ENCODE data around the gene UBE2E2. TPM values are rescaled to one million over a fixed set of nuclear protein-coding genes. Genes with fewer than 3 reads are reported as not detected.

Gene UBE2E2
- total RNA-seq, 3 donors from 2014 or later, result 31.5 to 96.2 (median 59.7) TPM

GRCh38 chr3:23553353-23553752 is 350.2 kb downstream of the UBE2E2 start:
- H3K27ac ChIP-seq, result no peak overlapping the region
- H3K4me3 ChIP-seq, result no peak overlapping the region
- H3K36me3 ChIP-seq, result no peaks in the 10 kb centered on the region
- no peak for DNase-seq (ENCODE audit: low spot score in 2 of 2)
- H3K27me3 ChIP-seq, result no peaks in the 10 kb centered on the region
- TF ChIP-seq POLR2A (IDR thresholded peaks at IDR 0.05), result no peak
- intact Hi-C loops (cut with DNase I; ENCODE audit: low total_unique reads), result no loop called here
- no peaks in the 10 kb centered on the region for H3K9me3 ChIP-seq
- H3K4me1 ChIP-seq, result no peaks in the 10 kb centered on the region

GRCh38 chr3:23565041-23565775 is 362.1 kb downstream of the UBE2E2 start:
- intact Hi-C loops (cut with DNase I; ENCODE audit: low total_unique reads), result no loop called here
- TF ChIP-seq CTCF (IDR thresholded peaks at IDR 0.05) (no peak), POLR2AphosphoS5 (IDR thresholded peaks at IDR 0.05) (no peak)
- H3K36me3 ChIP-seq, result no peaks in the 10 kb centered on the region
- no peak overlapping the region for H3K27ac ChIP-seq
- H3K4me3 ChIP-seq, result no peak overlapping the region
- H3K9me3 ChIP-seq, result no peaks in the 10 kb centered on the region
- no peaks in the 10 kb centered on the region for H3K4me1 ChIP-seq
- no peaks in the 10 kb centered on the region for H3K27me3 ChIP-seq
- DNase-seq (ENCODE audit: low spot score in 2 of 2), result no peak

- no peak for DNase-seq (ENCODE audit: low spot score in 2 of 2)
- intact Hi-C loops (cut with DNase I; ENCODE audit: low total_unique reads), result no loop called here
- Histone ChIP-seq H3K9me3 (no peaks in the 10 kb centered on the region), H3K27ac (no peak overlapping the region), H3K4me3 (no peak overlapping the region), H3K4me1 (no peaks in the 10 kb centered on the region), H3K27me3 (no peaks in the 10 kb centered on the region), H3K36me3 (no peaks in the 10 kb centered on the region)
- TF ChIP-seq POLR2AphosphoS5 (IDR thresholded peaks at IDR 0.05) (no peak), CTCF (IDR thresholded peaks at IDR 0.05) (no peak), POLR2A (IDR thresholded peaks at IDR 0.05) (no peak)
These were observed 363.4 kb downstream of the UBE2E2 start for GRCh38 chr3:23566499-23566898.

- intact Hi-C loops (cut with DNase I; ENCODE audit: low total_unique reads), result no loop called here
- no peaks in the 10 kb centered on the region for H3K4me1 ChIP-seq
- TF ChIP-seq POLR2AphosphoS5 (IDR thresholded peaks at IDR 0.05) (no peak), POLR2A (IDR thresholded peaks at IDR 0.05) (no peak), CTCF (IDR thresholded peaks at IDR 0.05) (no peak)
- H3K36me3 ChIP-seq, result no peaks in the 10 kb centered on the region
- no peaks in the 10 kb centered on the region for H3K27me3 ChIP-seq
- no peak for DNase-seq (ENCODE audit: low spot score in 2 of 2)
- no peak overlapping the region for H3K27ac ChIP-seq
- no peaks in the 10 kb centered on the region for H3K9me3 ChIP-seq
- H3K4me3 ChIP-seq, result no peak overlapping the region
These were observed 364.8 kb downstream of the UBE2E2 start for GRCh38 chr3:23567917-23568316.

GRCh38 chr3:23573827-23574226 is 370.7 kb downstream of the UBE2E2 start:
- Histone ChIP-seq H3K36me3 (no peaks in the 10 kb centered on the region), H3K4me1 (no peaks in the 10 kb centered on the region), H3K27me3 (no peaks in the 10 kb centered on the region), H3K9me3 (no peaks in the 10 kb centered on the region), H3K4me3 (no peak overlapping the region), H3K27ac (no peak overlapping the region)
- TF ChIP-seq CTCF (IDR thresholded peaks at IDR 0.05) (no peak), POLR2A (IDR thresholded peaks at IDR 0.05) (no peak), POLR2AphosphoS5 (IDR thresholded peaks at IDR 0.05) (no peak)
- DNase-seq (ENCODE audit: low spot score in 2 of 2), result no peak
- intact Hi-C loops (cut with DNase I; ENCODE audit: low total_unique reads), result no loop called here
